Measurements from ENCODE around the gene KCNJ10. TPM values are rescaled to one million over a fixed set of nuclear protein-coding genes. Genes with fewer than 3 reads are reported as not detected.

The KCNJ10 gene
- total RNA-seq, 4 donors from 2014 or later, result 6.5 to 13.5 (median 8.8) TPM

GRCh38 chr1:159992161-159992560, 77.8 kb downstream of the KCNJ10 start:
- TF ChIP-seq CTCF (IDR thresholded peaks at IDR 0.05), result no peak
- TF ChIP-seq EP300 (IDR thresholded peaks at IDR 0.05), result no peak
- no peak for TF ChIP-seq POLR2A (IDR thresholded peaks at IDR 0.05)
- no peaks in the 10 kb centered on the region for H3K27me3 ChIP-seq
- no peaks in the 10 kb centered on the region for H3K4me1 ChIP-seq
- 60 to 73% methylated on average over 1 of the region's 1 CpG for WGBS, 2 donors
- no peak for DNase-seq (ENCODE audit: low spot score in 2 of 2)
- no peak overlapping the region for H3K27ac ChIP-seq
- H3K36me3 ChIP-seq, result no peaks in the 10 kb centered on the region
- H3K9me3 ChIP-seq, result no peaks in the 10 kb centered on the region
- H3K4me3 ChIP-seq, result no peak overlapping the region

GRCh38 chr1:159991513-159991912, 78.4 kb downstream of the KCNJ10 start:
- Histone ChIP-seq H3K36me3 (no peaks in the 10 kb centered on the region), H3K27ac (no peak overlapping the region), H3K27me3 (no peaks in the 10 kb centered on the region), H3K4me1 (no peaks in the 10 kb centered on the region), H3K4me3 (no peak overlapping the region), H3K9me3 (no peaks in the 10 kb centered on the region)
- no peak for DNase-seq (ENCODE audit: low spot score in 2 of 2)
- no peak for TF ChIP-seq CTCF (IDR thresholded peaks at IDR 0.05)
- WGBS, 2 donors, result 68 to 79% methylated on average over 4 of the region's 4 CpGs

GRCh38 chr1:159990005-159990404, 80.0 kb downstream of the KCNJ10 start:
- no peak for DNase-seq (ENCODE audit: low spot score in 2 of 2)
- Histone ChIP-seq H3K27ac (no peak overlapping the region), H3K9me3 (no peaks in the 10 kb centered on the region), H3K36me3 (no peaks in the 10 kb centered on the region), H3K4me1 (no peaks in the 10 kb centered on the region), H3K27me3 (no peaks in the 10 kb centered on the region), H3K4me3 (no peak overlapping the region)
- no peak for TF ChIP-seq EP300 (IDR thresholded peaks at IDR 0.05)
- TF ChIP-seq POLR2A (IDR thresholded peaks at IDR 0.05), result no peak
- TF ChIP-seq CTCF (IDR thresholded peaks at IDR 0.05), result no peak
- WGBS, 2 donors, result 81 to 82% methylated on average over 5 of the region's 5 CpGs

GRCh38 chr1:159989581-159989980, 80.4 kb downstream of the KCNJ10 start:
- Histone ChIP-seq H3K9me3 (no peaks in the 10 kb centered on the region), H3K27me3 (no peaks in the 10 kb centered on the region), H3K4me1 (no peaks in the 10 kb centered on the region), H3K4me3 (no peak overlapping the region), H3K36me3 (no peaks in the 10 kb centered on the region), H3K27ac (no peak overlapping the region)
- TF ChIP-seq CTCF (IDR thresholded peaks at IDR 0.05) (no peak), EP300 (IDR thresholded peaks at IDR 0.05) (no peak), POLR2A (IDR thresholded peaks at IDR 0.05) (no peak)
- DNase-seq (ENCODE audit: low spot score in 2 of 2), result no peak
- 81 to 87% methylated on average over 3 of the region's 3 CpGs for WGBS, 2 donors

- TF ChIP-seq EP300 (IDR thresholded peaks at IDR 0.05) (no peak), POLR2A (IDR thresholded peaks at IDR 0.05) (no peak)
- H3K4me3 ChIP-seq, result no peak overlapping the region
- WGBS, 2 donors, result 76 to 77% methylated on average over 1 of the region's 1 CpG
- DNase-seq (ENCODE audit: low spot score in 2 of 2), result no peak
- no peaks in the 10 kb centered on the region for H3K27me3 ChIP-seq
- H3K27ac ChIP-seq, result no peak overlapping the region
- no peaks in the 10 kb centered on the region for H3K9me3 ChIP-seq
- no peaks in the 10 kb centered on the region for H3K4me1 ChIP-seq
- no peaks in the 10 kb centered on the region for H3K36me3 ChIP-seq
Observed at GRCh38 chr1:159988006-159988405, 82.0 kb downstream of the KCNJ10 start.

- no peaks in the 10 kb centered on the region for H3K4me1 ChIP-seq
- no peaks in the 10 kb centered on the region for H3K36me3 ChIP-seq
- 66 to 75% methylated on average over 4 of the region's 4 CpGs for WGBS, 2 donors
- TF ChIP-seq EP300 (IDR thresholded peaks at IDR 0.05) (no peak), POLR2A (IDR thresholded peaks at IDR 0.05) (no peak), CTCF (IDR thresholded peaks at IDR 0.05) (no peak)
- H3K9me3 ChIP-seq, result no peaks in the 10 kb centered on the region
- H3K4me3 ChIP-seq, result no peak overlapping the region
- no peak overlapping the region for H3K27ac ChIP-seq
- no peak for DNase-seq (ENCODE audit: low spot score in 2 of 2)
- H3K27me3 ChIP-seq, result no peaks in the 10 kb centered on the region
Observed at GRCh38 chr1:159987186-159987585, 82.8 kb downstream of the KCNJ10 start.
